Calu3 (cell line): ENCODE results near the gene MRPS10. TPM values are rescaled to one million over a fixed set of nuclear protein-coding genes. Genes with fewer than 3 reads are reported as not detected.
A peak's percentile ranks its signal among the peaks of the same experiment; 100 is the strongest.

Experiments
- BruUV-seq: library from RNA; stranded (reverse); fragments of 400-500 nt; replicated peaks from 2 replicates; lab custom pipeline; 2021; lab: Mats Ljungman, UMichigan
- CTCF ChIA-PET: fragments of 300-600 bp; sonication (Branson Sonifier 250); formaldehyde crosslinking; loops from one replicate; lab custom pipeline; 2022; ENCODE audit warnings: antibody characterized with exemption; lab: Charles Lee
- DNase-seq: peaks from one replicate; pipeline ENCODE4 v3.0.0; 2022
- H3K27ac Mint-ChIP-seq: one replicate; pipeline ENCODE4 v1.8.0; 2022; ENCODE audit warnings: mixed read lengths; ENCODE audit not compliant: unreplicated experiment
- H3K27me3 Mint-ChIP-seq: one replicate; pipeline ENCODE4 v1.8.0; 2022; ENCODE audit warnings: mixed read lengths; ENCODE audit not compliant: unreplicated experiment
- H3K36me3 Mint-ChIP-seq: one replicate; pipeline ENCODE4 v1.8.0; 2022; ENCODE audit warnings: mild to moderate bottlenecking, moderate library complexity, mixed read lengths; ENCODE audit not compliant: insufficient read depth, unreplicated experiment
- H3K4me1 Mint-ChIP-seq: one replicate; pipeline ENCODE4 v1.8.0; 2022; ENCODE audit warnings: mild to moderate bottlenecking, low read depth, mixed read lengths; ENCODE audit not compliant: unreplicated experiment
- H3K4me3 Mint-ChIP-seq: one replicate; pipeline ENCODE4 v1.8.0; 2022; ENCODE audit warnings: mild to moderate bottlenecking, low read depth, moderate library complexity, mixed read lengths; ENCODE audit not compliant: unreplicated experiment
- H3K9me3 Mint-ChIP-seq: one replicate; pipeline ENCODE4 v1.8.0; 2022; ENCODE audit warnings: low read depth, mixed read lengths; ENCODE audit not compliant: unreplicated experiment
- CTCF ChIP-seq: fragments of 200-600 bp; IDR thresholded peaks from one replicate; pipeline ENCODE4 v1.8.0; 2022; ENCODE audit warnings: antibody characterized with exemption; ENCODE audit not compliant: unreplicated experiment
- intact Hi-C: fragments of 100-400 bp; cut with micrococcal nuclease; formaldehyde crosslinking; loops from one replicate; pipeline ENCODE4 v1.10.0; 2022; ENCODE audit not compliant: unreplicated experiment
- total RNA-seq: library from RNA; stranded (reverse); gene quantifications from 2 replicates; pipeline ENCODE4 v1.2.3, GENCODE V29; 2022

Gene MRPS10
- total RNA-seq, 1 experiment from 2014 or later: 50.0 TPM

DNA sequence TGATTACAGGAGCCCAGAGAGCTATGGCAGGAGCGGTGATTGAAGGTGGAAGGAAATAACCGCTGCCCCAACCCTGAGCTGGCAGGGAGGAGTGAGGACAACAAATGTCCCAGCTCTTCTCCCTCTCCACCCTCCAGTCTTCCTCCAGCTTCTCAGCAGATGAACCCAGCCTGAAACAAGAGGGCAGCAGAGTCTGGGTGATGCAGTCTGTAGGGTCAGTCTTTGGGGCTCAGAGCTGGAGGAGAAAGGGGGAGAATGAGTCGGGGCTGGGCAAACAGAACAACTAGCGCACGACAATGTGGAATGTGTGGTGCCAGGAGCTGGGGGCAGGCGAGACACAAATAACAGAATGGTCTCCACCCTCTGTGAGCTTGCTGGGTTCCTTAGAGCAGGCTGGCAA lies 49.0 kb downstream of the MRPS10 start:
- peaks cover 12% of the 10 kb centered on the region for H3K36me3 Mint-ChIP-seq
- H3K4me3 Mint-ChIP-seq: no peak overlapping the region
- BruUV-seq: no TSS peak
- DNase-seq: no peak
- no peak overlapping the region for H3K27ac Mint-ChIP-seq
- no peak for TF ChIP-seq CTCF
- H3K9me3 Mint-ChIP-seq: no peaks in the 10 kb centered on the region
- H3K27me3 Mint-ChIP-seq: no peaks in the 10 kb centered on the region
- H3K4me1 Mint-ChIP-seq: peaks cover 11% of the 10 kb centered on the region
- intact Hi-C loops: no loop called here
- CTCF ChIA-PET: interaction anchor here (0.6 to 1.5 kb wide), 6 partner anchors 46 to 649 kb away, joined by 3 to 5 read pairs (median 4); no protein-coding TSS in a partner anchor

- Mint-ChIP-seq H3K9me3 (no peaks in the 10 kb centered on the region), H3K36me3 (peaks cover 12% of the 10 kb centered on the region), H3K4me1 (peaks cover 11% of the 10 kb centered on the region), H3K27me3 (no peaks in the 10 kb centered on the region), H3K4me3 (no peak overlapping the region), H3K27ac (peak overlapping the region; percentile 54)
- no TSS peak for BruUV-seq
- TF ChIP-seq CTCF: peak; percentile 94
- peak; percentile 90 for DNase-seq
- intact Hi-C loops: loop anchor here (1.0 to 2.0 kb wide), 3 partner anchors 48 to 91 kb away; no protein-coding TSS in a partner anchor
- CTCF ChIA-PET: interaction anchor here (0.6 to 1.6 kb wide), 7 partner anchors 29 to 381 kb away, joined by 3 to 7 read pairs (median 4); no protein-coding TSS in a partner anchor
These were observed 51.1 kb downstream of the MRPS10 start for GRCh38 chr6:42166444-42167141.

DNA sequence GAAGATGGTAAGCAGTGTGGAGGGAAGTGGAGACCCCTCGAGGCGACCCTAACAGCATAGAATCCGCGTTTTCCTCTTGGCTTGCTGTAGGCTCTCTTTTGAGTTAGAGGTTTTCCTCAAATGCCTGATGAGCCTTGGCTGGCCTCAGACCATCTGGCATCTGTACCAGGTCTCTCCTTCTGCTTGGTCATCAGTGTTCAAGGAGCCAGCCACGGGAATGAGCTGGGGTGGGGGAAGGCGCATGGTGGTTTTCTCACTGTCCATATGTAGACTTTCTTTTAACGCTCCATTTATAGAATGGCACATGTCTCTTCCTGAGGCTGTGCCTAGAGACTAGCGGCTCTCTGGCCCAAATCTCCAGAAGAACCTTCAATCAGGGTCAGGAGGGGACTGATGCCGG lies 52.6 kb downstream of the MRPS10 start:
- intact Hi-C loops: no loop called here
- Mint-ChIP-seq H3K36me3 (peaks cover 12% of the 10 kb centered on the region), H3K4me3 (no peak overlapping the region), H3K4me1 (peaks cover 11% of the 10 kb centered on the region), H3K9me3 (no peaks in the 10 kb centered on the region), H3K27ac (no peak overlapping the region), H3K27me3 (no peaks in the 10 kb centered on the region)
- DNase-seq: no peak
- TF ChIP-seq CTCF: no peak
- CTCF ChIA-PET: interaction anchor here (1.1 to 1.9 kb wide), 3 partner anchors 14 to 80 kb away, joined by 3 to 6 read pairs (median 6); no protein-coding TSS in a partner anchor
- BruUV-seq: no TSS peak

DNA sequence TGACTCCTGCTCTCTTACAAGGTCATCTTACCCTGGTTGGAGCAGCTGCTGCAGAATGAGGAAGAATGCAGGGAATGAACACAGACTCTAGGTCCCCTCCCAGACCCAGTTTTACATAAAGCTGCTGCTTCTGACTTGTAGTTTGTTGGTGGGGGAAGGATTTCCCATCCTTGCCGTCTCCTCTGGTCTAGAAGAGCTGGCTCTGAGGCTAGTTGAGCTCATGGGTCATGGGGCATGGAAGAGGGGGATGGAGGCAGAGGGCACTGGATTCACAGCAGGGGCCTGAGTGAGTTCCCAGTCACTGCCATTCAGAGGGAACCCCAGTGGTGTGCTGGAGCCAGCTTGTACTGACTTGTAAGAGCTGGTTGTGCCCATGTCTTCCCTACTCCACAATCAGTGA lies 53.7 kb downstream of the MRPS10 start:
- intact Hi-C loops: no loop called here
- H3K4me1 Mint-ChIP-seq: peaks cover 11% of the 10 kb centered on the region
- peaks cover 12% of the 10 kb centered on the region for H3K36me3 Mint-ChIP-seq
- no peak for DNase-seq
- no peak for TF ChIP-seq CTCF
- no peaks in the 10 kb centered on the region for H3K27me3 Mint-ChIP-seq
- no peak overlapping the region for H3K4me3 Mint-ChIP-seq
- no TSS peak for BruUV-seq
- H3K27ac Mint-ChIP-seq: no peak overlapping the region
- CTCF ChIA-PET: interaction anchor here (0.5 to 1.9 kb wide), 8 partner anchors 8 to 383 kb away, joined by 3 to 6 read pairs (median 4); partner anchors contain the start of genes C6orf132 and PRICKLE4
- no peaks in the 10 kb centered on the region for H3K9me3 Mint-ChIP-seq
